HG02852 (cell line): ENCODE measurements around the gene ATRAID.
"Not testable (repeated sequence)": the region's sequence is repeated elsewhere in the genome, so short reads cannot be mapped to it uniquely, and the experiment has no call there.

Experiments used
- ATAC-seq: cut with Tn5 transposase; IDR thresholded peaks from one replicate; pipeline ENCODE4 v1.9.1; 2021; ENCODE audit warnings: mild to moderate bottlenecking, moderate library complexity; ENCODE audit not compliant: unreplicated experiment

Gene ATRAID

GRCh38 chr2:27191070-27191829 is 20.6 kb upstream of the ATRAID start:
- no peak for ATAC-seq

- no peak for ATAC-seq
Observed at GRCh38 chr2:27194538-27195354, 17.1 kb upstream of the ATRAID start.

DNA sequence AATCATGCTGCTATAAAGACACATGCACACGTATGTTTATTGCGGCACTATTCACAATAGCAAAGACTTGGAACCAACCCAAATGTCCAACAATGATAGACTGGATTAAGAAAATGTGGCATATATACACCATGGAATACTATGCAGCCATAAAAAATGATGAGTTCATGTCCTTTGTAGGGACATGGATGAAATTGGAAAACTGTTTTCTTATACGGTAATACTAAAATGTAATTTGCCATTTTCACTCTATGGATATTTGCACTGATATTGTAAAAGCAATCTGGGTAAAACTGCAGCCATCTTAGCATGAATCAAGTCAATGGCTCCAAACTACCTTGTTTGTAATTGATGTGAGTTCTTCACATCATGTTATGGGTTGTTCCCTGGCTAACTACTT is 16.0 kb upstream of the ATRAID start:
- ATAC-seq, result not testable (repeated sequence)

DNA sequence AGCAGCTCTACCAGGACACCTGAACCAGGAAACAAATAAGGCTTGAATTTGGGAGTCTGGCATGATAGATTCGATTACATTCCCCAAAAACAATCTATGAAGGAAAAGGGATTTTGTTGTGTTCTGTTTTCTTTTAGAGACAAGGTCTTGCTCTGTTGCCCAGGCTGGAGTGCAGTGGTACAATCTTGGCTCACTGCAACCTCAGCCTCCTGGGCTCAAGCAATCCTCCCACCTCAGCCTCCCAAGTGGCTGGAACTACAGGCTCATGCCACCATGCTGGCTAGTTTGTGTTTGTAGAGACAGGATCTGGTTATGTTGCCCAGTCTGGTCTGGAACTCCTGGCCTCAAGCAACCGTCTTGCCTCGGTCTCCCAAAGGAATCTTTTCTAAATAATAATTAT is 13.8 kb upstream of the ATRAID start:
- ATAC-seq, result not testable (repeated sequence)

GRCh38 chr2:27198627-27199026 is 13.2 kb upstream of the ATRAID start:
- ATAC-seq, result no peak

GRCh38 chr2:27199241-27199640 is 12.6 kb upstream of the ATRAID start:
- no peak for ATAC-seq

GRCh38 chr2:27201675-27202074 is 10.2 kb upstream of the ATRAID start:
- ATAC-seq, result no peak

GRCh38 chr2:27202854-27203253 is 9.0 kb upstream of the ATRAID start:
- ATAC-seq, result no peak

- ATAC-seq, result no peak
Observed at GRCh38 chr2:27203741-27204140, 8.1 kb upstream of the ATRAID start.

DNA sequence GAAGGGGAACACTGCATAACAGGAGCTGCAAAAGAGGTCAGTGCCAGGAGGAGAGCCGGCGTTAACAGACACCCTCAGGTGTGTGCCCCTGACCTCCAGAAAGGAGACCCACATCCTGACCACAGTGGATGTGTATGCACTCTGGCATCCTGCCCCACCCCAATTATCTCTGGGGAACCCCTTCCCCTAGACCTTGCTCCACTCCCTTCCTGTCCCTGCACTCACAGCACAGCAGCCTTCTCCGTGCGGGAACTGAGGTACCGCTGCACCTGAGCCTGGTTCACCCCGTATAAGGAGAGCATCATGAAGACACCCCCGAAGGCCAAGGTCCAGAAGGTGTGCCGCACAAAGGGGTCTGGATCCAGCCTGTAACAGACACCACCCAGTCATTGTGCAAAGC is 7.3 kb upstream of the ATRAID start:
- ATAC-seq, result no peak

GRCh38 chr2:27205206-27205605 is 6.6 kb upstream of the ATRAID start:
- no peak for ATAC-seq

GRCh38 chr2:27206346-27206745 is 5.5 kb upstream of the ATRAID start:
- no peak for ATAC-seq

DNA sequence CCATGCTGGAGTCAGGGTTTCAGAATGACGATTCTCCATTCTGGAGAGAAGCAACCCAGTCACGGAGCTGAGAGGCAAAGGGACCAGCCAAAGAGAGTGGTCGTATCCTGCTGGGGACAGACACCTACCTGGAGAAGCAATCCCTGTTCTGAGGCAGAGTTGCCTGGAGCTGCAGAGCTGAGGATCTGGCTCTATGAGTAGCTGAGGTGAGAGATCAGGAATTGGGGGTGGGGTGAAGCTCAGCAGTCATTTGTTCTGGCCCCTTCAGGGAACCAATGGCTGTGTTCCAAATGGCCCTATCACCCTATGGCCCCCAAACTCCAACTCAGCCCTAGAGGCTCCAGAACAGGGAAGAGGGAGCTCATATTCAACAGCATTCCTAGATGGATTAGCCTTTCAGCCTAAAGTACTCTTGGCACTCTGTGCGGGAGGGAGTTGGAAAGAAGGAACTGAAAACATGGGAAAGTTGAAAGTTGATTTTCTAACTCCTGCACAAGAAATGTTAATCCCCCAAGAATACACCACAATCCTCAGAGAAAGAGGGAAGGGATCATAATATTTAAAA is 3.3 kb upstream of the ATRAID start:
- ATAC-seq, result no peak

- ATAC-seq, result no peak
Observed at GRCh38 chr2:27209621-27210401, 2.0 kb upstream of the ATRAID start.

GRCh38 chr2:27211241-27211942 is 449 bp upstream of the ATRAID start:
- ATAC-seq, result no peak

GRCh38 chr2:27212626-27213471 is 1.0 kb downstream of the ATRAID start:
- ATAC-seq, result peak; percentile 15

DNA sequence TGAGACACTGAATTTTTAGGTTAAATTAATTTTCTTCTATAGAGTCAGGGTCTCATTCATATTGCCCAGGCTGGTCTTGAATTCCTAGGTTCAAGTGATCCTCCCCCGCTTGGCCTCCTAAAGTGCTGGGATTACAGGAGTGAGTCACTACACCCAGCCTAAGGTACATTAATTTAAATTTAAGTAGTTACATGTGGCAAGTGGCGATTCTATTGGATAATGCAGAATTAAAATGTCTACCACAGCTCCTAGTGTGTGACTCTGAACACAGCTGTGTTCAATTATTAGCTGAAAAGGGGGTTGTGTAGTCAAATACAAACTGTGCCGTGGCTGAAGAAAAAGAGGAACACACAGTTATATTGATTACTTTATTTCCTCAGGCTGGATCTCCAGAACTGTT is 3.1 kb downstream of the ATRAID start:
- ATAC-seq, result no peak

DNA sequence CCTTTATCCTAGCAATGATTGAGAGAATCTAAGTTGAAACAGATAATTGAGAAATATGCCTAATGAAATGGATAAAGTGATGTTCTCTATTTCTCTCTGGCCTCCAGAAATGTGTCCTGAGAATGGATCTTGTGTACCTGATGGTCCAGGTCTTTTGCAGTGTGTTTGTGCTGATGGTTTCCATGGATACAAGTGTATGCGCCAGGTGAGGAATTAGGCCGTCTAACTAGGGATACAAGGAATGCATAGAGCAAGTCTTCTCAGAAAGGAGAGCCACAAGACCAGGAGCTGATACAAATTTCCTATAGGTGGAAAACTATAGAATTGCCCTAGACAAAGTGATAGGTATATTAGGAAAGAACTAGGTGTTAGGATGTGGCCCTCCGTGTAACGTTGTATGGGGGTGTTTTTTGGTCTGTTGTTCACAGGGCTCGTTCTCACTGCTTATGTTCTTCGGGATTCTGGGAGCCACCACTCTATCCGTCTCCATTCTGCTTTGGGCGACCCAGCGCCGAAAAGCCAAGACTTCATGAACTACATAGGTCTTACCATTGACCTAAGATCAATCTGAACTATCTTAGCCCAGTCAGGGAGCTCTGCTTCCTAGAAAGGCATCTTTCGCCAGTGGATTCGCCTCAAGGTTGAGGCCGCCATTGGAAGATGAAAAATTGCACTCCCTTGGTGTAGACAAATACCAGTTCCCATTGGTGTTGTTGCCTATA is 4.7 kb downstream of the ATRAID start:
- no peak for ATAC-seq
